ENCODE results near the gene AKT3.

AKT3 gene

DNA sequence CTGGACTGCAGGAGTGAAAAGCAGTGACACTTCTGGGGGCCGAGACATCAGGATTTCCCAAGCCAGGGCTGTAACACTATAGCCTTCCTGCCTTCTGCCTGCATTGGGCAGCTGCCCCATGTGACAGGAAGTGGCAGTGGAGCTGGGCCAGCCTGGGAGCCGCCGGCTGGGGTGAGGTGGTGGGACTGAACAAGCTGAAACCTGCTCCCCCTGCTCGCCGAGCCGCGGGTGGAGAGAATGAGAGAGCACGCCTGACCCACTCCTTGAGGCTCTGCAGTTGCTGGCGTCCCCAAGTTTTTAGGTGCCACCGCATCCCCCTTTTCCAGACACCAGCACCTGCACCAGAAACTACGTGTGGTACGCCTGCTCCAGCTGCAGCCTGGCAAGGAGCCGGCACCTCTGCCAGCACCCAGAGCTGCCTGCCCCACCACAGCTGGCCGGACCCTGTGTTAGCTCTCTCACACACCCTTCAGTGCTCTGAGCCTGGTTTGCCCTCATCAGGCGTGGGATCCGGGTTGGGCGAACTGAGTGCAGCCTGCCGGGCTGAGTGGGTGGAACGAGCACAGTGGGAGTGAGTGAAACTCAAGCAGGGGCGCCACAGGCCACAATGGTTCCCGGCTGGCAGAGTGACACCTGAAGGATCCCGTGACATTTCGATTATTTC, 119.4 kb downstream of the AKT3 start:
- no peak for DNase-seq

GRCh38 chr1:243729956-243730355, 120.1 kb downstream of the AKT3 start:
- no peak for DNase-seq

DNA sequence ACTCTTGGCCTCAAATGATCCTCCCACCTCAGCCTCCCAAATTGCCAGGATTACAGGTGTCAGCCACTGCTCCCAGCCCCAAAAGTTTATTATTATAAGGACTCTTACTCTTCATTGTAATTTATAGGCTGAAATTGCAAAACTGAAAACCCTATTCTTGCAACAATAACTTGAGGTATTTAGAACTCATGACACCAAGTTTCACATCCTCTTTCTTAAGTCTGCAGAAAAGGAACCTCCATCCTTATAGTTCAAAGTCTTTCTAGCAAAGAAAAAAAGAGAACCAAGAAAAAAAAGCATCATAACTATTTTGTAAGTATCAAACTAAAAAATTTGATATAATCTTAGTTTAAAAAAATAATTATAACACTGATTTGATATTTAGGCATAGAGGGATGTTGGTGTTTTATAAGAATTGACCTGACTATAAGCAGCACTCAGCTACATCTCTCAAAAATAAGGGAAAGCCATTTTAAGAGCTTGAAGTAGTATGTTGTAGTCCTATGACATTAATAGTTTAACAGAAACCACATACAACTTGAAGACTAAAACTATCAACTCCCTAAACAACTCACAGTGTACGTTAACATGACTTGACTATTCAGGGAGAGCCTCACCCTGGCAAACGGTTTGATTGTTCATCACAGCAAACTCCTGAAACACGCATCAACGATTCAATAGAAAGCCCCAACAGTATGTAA, 122.4 kb downstream of the AKT3 start:
- no peak for DNase-seq

DNA sequence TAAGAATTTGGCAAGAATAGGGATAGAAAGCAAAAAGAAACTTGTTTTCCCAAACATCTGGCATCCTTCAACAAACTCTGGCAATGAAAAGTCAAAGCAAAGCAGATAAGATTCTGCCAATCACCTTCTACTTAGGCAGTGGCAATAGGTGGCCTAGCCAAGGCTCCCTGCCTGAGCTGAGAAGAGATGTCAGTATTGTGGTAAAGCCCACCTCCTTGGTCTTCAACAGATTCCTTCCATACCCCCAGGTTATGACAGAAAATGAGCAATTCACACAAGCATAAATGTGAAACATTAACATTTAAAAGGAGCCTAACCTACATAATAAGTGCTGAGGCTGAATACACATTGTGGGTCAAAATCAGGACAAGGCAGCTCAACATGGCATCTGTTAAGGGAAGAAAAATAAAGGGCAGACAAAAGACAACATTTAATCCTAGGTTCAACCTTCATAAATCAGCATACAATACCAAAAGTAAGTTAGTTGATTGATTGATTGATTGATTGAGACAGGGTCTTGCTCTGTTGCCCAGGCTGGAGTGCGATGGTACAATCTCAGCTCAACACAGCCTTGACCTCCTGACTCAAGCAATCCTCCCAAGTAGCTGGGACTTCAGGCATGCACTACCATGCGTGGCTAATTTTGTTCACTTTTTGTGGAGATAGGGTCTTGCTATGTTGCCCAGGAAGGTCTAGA, 123.1 kb downstream of the AKT3 start:
- DNase-seq = no peak

DNA sequence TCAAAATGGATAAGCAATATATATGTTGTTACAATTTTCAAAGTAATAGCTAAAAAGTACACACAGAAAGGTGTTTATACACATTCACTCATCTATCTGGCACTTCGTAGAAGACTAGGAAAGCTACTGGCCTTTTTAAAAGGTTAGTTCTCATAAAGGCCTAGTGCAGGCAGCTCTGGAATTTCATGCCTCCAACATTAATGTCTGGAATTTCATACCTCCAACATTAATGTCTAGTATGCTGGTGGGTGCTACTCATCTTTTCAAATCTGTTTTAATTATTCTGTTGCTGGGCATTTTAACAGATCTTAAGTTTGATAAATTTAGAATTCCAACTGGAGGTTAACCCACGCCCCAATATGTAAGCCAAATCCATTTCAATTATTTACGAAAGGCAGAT, 124.2 kb downstream of the AKT3 start:
- DNase-seq = no peak

- DNase-seq = no peak
Measured at GRCh38 chr1:243725075-243725474, 125.0 kb downstream of the AKT3 start.

- no peak for DNase-seq
Measured at GRCh38 chr1:243723458-243724043, 126.5 kb downstream of the AKT3 start.

DNA sequence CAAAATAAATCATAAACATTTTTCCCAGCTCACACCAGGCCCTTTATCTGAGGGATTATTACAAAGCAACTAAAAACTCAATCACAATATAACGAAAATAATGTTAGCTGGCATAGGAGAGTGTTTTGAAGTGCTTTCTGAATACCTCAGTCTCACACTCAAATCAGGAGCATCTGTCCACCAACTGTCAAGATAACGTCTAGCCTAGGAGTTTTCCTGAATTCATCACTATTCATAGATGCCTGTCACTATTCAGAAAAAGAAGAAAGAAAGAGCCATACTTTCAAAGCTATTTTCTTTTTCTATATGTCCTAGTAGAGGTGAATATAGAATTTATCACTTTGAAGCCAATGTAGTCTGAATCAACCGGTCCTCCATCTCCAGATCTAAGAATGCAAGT, 127.0 kb downstream of the AKT3 start:
- DNase-seq = no peak

- no peak for DNase-seq
Measured at GRCh38 chr1:243719476-243719875, 130.6 kb downstream of the AKT3 start.

DNA sequence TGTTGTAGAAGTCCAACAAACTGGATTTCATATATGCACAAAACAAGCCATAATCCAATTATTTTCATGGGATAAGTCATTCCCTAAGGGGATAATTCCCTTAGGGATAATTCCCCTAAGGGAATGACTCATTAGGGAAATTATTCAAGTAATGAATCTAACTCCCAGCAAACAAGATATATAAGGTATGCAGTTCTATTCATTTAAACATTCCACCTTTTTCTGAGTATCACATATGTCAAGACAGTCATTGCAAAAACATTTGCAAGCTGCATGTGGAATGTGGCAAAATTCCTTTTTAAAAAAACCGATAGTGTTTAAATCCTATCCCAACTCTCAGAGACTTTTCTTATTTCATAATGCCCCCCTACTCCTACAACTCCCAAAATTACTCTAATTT, 131.2 kb downstream of the AKT3 start:
- no peak for DNase-seq

DNA sequence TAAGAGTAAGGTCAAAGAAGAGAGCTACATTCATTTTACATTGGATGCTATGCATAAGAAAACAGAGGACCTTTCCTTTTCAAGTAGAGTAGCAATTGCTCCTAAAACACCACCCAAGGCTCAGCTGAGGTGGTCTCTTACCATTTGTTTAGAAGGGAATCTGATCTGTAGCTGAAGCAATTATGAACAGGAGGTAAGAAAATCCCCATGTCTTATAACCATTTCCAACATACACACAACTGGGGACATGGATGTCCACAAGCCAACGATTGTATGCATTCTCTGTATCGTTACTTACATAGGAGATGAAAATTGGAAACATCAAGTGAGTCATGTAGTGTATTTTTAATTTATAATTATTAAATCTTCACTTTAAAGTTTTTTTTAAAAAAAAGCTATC, 132.0 kb downstream of the AKT3 start:
- no peak for DNase-seq

GRCh38 chr1:243716906-243717305, 133.1 kb downstream of the AKT3 start:
- no peak for DNase-seq

DNA sequence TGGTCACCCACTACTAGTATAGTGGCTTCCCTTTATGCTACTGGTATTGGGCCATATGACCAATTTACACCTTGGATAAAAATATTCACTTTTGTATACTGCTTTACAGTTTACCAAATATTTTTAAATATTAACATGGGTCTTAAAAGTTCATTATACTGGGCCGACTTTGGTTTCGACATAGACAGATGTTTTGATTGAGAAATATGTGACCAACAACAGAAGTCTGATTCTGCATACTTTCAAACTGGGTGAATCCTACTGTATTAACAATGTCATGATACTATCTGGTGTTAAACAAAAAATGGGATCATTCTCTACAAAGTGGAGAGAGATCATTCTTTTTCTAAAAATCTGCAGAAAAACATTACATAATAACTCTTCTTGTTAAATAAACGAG, 134.8 kb downstream of the AKT3 start:
- no peak for DNase-seq

GRCh38 chr1:243713470-243714186, 136.4 kb downstream of the AKT3 start:
- no peak for DNase-seq

GRCh38 chr1:243712941-243713340, 137.1 kb downstream of the AKT3 start:
- no peak for DNase-seq

DNA sequence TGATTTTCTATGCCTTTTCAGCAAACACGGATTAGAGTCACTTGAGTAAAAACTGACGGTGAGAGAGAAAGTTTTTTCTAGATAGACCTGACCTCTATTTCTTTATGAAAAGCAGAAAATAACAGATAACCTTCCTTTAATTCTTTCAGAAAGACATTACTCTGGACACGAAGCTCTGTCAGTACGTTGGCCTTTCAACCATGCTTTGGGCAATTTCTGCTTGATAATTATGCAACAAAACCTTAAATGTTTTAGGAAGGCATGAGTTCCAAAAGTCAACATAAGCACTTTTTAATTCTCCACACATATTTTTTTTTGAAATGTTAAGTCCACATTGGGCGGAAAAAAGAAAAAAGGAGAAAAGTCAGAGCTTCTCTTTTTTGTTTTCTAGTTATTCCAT, 137.8 kb downstream of the AKT3 start:
- DNase-seq = no peak

- no peak for DNase-seq
Measured at GRCh38 chr1:243710467-243710866, 139.6 kb downstream of the AKT3 start.

GRCh38 chr1:243708210-243708609, 141.8 kb downstream of the AKT3 start:
- DNase-seq = peak; percentile 8

DNA sequence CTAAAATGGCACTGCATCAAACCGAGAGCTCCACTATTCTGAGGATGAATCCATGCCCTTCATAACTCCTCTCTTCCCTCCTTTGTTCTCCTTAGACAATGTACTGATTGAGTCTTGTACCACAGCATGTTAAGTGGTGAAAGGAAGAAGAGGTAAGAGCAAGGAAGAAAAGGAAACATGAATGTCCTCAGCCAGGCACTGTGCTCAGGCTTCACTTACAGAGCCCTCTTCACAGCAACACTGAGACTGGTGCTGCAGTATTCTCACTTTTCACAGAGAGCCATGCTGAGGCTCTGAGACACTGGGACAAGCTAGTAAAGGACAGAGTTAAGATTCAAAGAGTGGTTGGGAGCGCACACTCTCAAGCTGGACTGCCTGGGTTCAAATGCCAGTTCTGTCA, 143.5 kb downstream of the AKT3 start:
- DNase-seq = no peak

GRCh38 chr1:243705585-243705984, 144.5 kb downstream of the AKT3 start:
- no peak for DNase-seq

DNA sequence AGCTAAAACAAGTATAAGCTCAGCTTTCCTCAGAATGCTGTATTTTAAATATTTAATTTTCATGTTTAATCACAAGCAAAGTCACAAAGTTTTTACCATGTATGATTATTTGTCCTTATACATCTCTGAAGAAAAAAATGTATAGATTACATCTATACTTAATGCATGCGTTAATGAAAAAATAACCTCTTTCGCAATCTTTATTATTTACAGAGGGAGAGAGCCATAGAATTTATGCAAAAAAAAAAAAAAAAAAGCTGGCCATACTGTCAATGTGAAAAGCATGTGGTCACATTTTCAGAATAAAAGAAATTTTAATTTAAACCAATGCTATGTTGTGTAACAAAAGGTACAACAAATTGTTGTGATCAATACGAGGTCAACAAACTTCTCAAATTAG, 148.2 kb downstream of the AKT3 start:
- no peak for DNase-seq

DNA sequence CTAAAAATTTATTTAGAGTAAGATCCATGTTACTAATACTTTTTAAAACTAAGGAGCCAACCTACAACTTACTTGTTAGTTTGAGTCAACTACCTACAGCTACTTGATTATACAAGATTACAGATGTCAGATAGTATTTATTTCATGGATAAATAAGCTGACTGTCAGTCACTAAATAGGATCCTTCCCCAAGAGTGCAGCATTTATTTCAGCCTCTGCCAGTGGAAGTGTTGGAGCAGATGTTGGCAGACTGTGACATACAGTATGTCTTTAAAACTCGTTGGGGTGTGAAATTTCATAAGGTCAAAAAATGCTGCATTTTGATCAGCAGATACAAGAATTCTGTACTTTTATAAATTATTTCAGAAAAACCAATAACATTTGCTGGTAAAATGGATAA, 156.2 kb downstream of the AKT3 start:
- DNase-seq = no peak

GRCh38 chr1:243686159-243686558, 163.9 kb downstream of the AKT3 start:
- DNase-seq = no peak

Data from hematopoietic multipotent progenitor cell treated with erythropoietin and hydrocortisone succinate and interleukin-3 and kit ligand, for 8 days (in vitro differentiated cells).